AG10803 (cell line): ENCODE results near the gene HELQ.
"Not testable (repeated sequence)": the region's sequence is repeated elsewhere in the genome, so short reads cannot be mapped to it uniquely, and the experiment has no call there.

Experiments
- DNase-seq: peaks from one replicate; pipeline ENCODE4 v3.0.0; 2010; ENCODE audit warnings: low read depth
- H3K4me3 ChIP-seq: 2 replicates; pipeline ENCODE4 v1.5.1; 2011; ENCODE audit warnings: mild to moderate bottlenecking, low read length, control low read depth
- TF ChIP-seq, protein P1 (sequence below): conservative IDR thresholded peaks from 2 replicates; pipeline ENCODE4 v1.5.1; 2011; ENCODE audit warnings: mild to moderate bottlenecking, low read length, control low read depth, inconsistent platforms

Gene HELQ

DNA sequence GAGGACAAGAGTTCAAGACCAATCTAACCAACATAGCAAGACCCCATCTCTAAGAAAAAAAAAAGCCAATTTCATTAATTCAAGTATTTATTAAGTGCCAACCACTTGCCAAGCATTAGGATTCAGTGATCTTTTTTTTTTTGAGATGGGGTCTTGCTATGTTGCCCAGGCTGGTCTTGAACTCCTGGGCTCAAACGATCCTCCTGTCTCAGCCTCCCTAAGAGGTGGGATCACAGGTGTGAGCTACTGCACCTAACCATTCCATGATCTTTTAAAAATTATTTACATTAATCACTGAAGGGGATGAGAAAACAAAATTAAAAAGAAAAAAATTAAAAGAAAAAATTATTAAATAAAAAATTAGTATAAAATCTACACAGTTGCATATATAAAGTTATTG, 24.4 kb downstream of the HELQ start:
- TF ChIP-seq, protein P1, sequence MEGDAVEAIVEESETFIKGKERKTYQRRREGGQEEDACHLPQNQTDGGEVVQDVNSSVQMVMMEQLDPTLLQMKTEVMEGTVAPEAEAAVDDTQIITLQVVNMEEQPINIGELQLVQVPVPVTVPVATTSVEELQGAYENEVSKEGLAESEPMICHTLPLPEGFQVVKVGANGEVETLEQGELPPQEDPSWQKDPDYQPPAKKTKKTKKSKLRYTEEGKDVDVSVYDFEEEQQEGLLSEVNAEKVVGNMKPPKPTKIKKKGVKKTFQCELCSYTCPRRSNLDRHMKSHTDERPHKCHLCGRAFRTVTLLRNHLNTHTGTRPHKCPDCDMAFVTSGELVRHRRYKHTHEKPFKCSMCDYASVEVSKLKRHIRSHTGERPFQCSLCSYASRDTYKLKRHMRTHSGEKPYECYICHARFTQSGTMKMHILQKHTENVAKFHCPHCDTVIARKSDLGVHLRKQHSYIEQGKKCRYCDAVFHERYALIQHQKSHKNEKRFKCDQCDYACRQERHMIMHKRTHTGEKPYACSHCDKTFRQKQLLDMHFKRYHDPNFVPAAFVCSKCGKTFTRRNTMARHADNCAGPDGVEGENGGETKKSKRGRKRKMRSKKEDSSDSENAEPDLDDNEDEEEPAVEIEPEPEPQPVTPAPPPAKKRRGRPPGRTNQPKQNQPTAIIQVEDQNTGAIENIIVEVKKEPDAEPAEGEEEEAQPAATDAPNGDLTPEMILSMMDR = no peak
- DNase-seq = no peak
- H3K4me3 ChIP-seq = no peak overlapping the region

DNA sequence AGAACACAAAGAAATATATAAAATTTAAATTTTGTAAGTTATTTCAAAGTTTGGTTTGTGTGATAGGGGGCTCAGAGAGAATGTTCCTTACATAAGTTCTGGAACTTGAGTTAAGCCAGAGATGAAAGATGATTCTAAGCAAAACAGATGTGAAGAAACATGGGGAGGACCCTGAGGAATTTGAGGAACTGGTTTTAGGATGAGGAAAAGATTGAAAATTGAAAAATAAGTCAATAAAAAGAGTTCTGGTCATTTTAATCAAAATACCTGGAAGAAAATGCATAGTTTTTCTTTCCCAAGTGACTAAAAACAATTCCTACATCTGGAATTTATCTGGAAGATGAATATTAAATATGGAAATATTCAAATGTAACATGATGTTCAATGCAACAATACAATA, 37.4 kb downstream of the HELQ start:
- DNase-seq = no peak
- TF ChIP-seq, protein P1 = no peak
- H3K4me3 ChIP-seq = no peak overlapping the region

DNA sequence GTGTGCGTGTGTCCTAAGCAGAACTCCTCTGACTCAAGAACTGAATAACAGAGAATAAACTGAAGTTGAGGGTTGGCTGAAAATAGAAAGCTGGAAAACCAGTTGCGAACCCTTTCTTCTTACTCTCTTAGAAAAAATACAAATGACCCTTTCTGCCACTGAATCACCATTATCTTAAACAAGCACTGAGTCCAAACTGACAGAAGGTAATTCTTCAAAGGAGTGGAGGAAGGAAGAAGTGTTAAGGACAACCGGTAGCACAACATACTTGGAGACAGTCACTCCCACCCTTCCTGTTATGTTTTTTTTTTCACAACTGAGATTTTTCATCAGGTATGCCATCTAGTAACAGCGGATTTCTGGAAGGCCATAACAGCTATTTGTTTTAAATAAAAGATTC, 38.1 kb downstream of the HELQ start:
- H3K4me3 ChIP-seq = no peak overlapping the region
- TF ChIP-seq, protein P1 = no peak
- DNase-seq = no peak

DNA sequence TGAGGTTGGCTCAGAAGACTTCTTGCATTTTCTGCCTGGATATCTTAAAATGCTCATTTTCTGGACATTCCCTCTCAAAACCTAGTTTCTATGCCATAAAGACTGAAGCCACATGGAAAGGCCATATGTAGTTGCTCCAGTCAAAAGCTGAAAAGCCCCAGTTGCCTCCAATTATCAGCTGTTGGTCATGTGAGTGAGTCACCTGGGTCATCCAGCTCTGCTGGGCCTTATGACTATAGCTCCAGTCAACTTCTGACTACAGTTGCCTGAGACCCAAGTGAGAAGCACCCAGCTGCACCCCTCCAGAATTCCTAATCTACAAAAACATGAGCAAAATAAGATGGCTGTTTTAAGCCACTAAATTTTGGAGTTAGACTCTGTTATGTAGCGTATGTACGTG, 41.9 kb downstream of the HELQ start:
- H3K4me3 ChIP-seq = no peak overlapping the region
- TF ChIP-seq, protein P1 = no peak
- peak; percentile 3 for DNase-seq

DNA sequence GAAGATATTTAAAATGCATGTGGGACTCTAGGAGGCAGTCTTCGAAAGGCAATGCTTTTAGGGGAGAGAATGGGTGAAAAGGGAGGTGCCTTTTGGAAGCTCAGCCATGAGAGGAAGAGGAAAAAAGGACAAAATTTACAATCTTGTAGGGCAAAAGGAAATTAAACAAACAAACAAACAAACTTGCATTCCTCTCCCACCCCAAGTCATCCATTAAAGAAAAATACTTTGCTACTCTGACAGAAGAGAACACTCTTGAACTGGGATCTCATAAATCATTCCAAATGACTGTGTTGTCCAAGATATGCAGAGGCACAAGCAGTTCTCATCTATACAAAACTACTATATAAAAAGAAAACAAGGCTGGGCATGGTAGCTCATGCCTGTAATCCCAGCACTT, 46.7 kb downstream of the HELQ start:
- TF ChIP-seq, protein P1 = no peak
- no peak overlapping the region for H3K4me3 ChIP-seq
- no peak for DNase-seq

DNA sequence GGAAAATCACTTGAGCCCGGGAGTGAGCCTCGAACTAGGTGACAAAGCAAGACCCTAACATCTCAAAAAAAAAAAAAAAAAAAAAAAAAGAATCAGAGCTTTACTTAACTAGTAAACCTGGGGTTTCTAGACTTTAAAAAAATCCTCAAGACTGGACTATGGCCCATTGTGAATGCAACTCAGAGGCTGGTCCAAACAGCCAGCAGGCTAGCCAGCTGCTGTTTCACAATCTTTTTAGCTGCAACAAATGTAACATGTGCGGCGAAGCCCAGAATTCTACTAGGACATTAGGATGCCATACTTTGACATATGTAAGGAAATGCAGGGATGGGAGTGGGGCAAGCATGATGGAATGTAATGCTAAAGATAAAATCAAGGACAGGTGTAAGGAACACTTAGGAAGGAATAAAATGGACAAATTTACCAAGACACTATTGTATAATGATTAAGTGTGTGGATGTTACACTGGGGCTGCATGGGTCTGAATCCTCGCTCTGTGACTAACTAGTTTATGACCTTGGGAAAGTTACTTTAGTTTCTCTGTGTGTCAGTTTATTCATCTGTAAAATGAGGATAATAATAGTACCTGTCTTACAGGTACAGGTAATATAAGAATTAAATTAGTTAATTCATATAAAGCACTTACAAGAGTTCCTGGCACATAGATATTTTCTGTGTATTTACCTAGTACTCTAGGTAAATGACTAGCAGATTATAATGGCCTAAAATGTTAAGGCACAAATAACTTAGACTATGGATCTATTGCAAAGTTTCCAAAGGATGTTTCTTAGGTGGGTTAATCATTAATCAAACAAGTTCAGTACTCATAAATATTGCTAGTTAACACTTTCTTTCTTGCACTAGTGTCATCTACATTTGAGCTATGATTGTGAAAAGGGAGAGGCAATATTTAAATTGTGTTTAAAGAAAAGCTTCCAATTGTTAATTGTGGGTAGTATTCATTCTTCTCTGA, 49.5 kb downstream of the HELQ start:
- TF ChIP-seq, protein P1 = no peak
- no peak for DNase-seq
- no peak overlapping the region for H3K4me3 ChIP-seq

- not testable (repeated sequence) for DNase-seq, H3K4me3 ChIP-seq
Measured at GRCh38 chr4:83398158-83398557, 57.5 kb downstream of the HELQ start.
